GM21723 (cell line): ENCODE data around the gene C19orf12.

Source experiments
- ATAC-seq: cut with Tn5 transposase; IDR thresholded peaks from one replicate; pipeline ENCODE4 v1.9.1; 2021; ENCODE audit warnings: mild to moderate bottlenecking, moderate library complexity; ENCODE audit not compliant: unreplicated experiment

C19orf12 gene

DNA sequence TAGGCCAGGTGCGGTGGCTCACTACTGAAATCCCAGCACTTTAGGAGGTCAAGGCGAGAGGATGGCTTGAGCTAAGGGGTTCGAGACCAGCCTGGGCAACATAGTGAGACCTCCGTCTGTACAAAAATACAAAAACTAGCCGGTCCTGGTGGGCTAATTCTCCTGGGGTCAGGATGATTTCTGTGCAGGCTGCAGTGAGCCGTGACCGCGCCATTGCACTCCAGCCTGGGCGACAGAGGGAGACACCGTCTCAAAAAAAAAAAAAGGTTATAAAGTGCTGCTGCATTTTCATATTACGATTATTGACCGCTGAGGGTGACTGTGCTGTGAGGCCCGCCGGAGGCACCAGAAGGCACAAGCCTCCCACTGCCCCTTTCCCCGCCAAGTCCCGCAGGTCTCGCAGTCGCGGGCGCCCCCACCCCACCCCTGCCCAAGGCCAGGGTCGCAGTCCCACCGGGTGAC, 50.3 kb downstream of the C19orf12 start:
- no peak for ATAC-seq

- no peak for ATAC-seq
These were observed 51.0 kb downstream of the C19orf12 start for GRCh38 chr19:29663861-29664752.

GRCh38 chr19:29662604-29663404, 52.3 kb downstream of the C19orf12 start:
- ATAC-seq = no peak

GRCh38 chr19:29662278-29662603, 52.8 kb downstream of the C19orf12 start:
- ATAC-seq = no peak

- no peak for ATAC-seq
These were observed 54.2 kb downstream of the C19orf12 start for GRCh38 chr19:29660835-29661234.

GRCh38 chr19:29658221-29658991, 56.7 kb downstream of the C19orf12 start:
- ATAC-seq = no peak

GRCh38 chr19:29655648-29656335, 59.3 kb downstream of the C19orf12 start:
- ATAC-seq = no peak

- no peak for ATAC-seq
These were observed 61.7 kb downstream of the C19orf12 start for GRCh38 chr19:29653398-29653797.

DNA sequence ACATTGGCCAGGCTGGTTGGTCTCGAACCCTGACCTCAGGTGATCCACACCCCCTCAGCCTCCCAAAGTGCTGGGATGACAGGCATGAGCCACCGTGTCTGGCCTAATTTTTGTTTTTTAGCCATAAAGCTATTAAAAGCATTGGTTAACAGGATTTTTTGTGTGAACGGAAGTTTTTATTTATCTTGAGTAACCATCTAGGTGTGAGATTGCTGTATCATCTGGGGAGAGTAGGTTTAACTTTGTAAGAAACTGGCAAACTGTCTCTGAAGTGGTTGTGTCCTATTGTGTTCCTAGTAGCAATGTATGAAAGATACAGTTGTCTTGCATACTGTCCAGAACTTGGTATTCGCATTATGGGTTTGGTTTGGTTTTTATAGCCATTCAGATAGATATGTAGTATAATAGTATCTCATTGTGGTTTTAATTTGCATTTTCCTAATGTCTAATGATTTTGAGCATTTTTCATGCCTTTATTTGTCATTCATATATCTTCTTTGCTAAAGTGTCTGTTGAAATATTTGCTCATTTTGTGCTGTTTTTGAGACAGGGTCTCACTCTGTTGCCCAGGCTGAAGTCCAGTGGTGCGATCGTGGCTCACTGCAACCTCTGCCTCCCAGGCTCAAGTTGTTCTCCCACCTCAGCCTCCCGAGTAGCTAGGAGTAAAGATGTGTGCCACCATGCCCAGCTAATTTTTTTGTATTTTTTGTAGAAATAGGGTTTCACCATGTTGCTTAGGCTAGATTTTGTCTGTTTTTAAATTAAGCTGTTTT, 63.3 kb downstream of the C19orf12 start:
- no peak for ATAC-seq

DNA sequence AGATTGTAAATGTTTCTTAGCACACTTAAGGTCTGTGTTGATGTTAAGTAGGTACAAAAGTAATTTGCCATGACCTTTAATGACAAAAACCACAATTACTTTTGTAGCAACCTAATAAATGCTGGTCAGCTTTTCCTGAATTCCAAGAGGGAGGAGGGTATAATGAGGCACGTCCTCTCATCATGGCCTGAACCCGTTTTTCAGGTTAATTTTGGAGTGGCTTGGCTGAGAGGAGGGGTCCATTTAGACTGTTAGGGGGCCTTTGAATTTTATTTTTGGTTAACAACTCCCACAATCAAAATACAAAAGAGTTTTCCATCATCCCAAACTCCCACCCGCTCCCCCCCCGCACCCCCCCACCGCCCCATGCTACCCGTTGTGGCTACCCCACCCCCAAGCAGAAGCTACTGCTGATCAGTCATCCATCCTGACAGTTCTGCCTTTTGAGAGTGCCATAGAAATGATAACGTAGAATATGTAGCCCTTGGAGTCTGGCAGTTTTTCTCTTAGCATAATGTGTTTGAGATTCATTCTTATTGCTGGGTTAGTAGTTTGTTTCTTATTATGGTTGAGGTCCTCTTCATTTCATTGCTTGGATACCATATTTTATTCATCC, 64.2 kb downstream of the C19orf12 start:
- no peak for ATAC-seq
